Neuronal stem cell (in vitro differentiated cells): ENCODE measurements around the gene TBC1D7.

Experiments used
- DNase-seq: peaks from one replicate; pipeline ENCODE4 v3.0.0-alpha.2; 2013; ENCODE audit warnings: low spot score
- H2AFZ ChIP-seq: one replicate; pipeline ENCODE4 v1.6.1; 2013; ENCODE audit warnings: mild to moderate bottlenecking, low read length, inconsistent platforms
- H2AK5ac ChIP-seq: 2 replicates; pipeline ENCODE4 v1.6.1; 2013; ENCODE audit warnings: low read depth, mild to moderate bottlenecking, inconsistent platforms, low read length, moderate library complexity, mixed read lengths
- H2BK120ac ChIP-seq: 2 replicates; pipeline ENCODE4 v1.6.1; 2013; ENCODE audit warnings: low read depth, mild to moderate bottlenecking, inconsistent platforms, low read length, moderate library complexity, mixed read lengths
- H2BK12ac ChIP-seq: one replicate; pipeline ENCODE4 v1.6.1; 2013; ENCODE audit warnings: low read length, inconsistent platforms
- H2BK15ac ChIP-seq: 2 replicates; pipeline ENCODE4 v1.6.1; 2013; ENCODE audit warnings: mild to moderate bottlenecking, low read length, inconsistent platforms, mixed read lengths
- H2BK5ac ChIP-seq: one replicate; pipeline ENCODE4 v1.6.1; 2013; ENCODE audit warnings: inconsistent platforms, mild to moderate bottlenecking, low read length, moderate library complexity
- H3K14ac ChIP-seq: one replicate; pipeline ENCODE4 v1.6.1; 2013; ENCODE audit warnings: low read length, inconsistent platforms
- H3K18ac ChIP-seq: 2 replicates; pipeline ENCODE4 v1.6.1; 2013; ENCODE audit warnings: low read length, inconsistent platforms
- H3K23ac ChIP-seq: 2 replicates; pipeline ENCODE4 v1.6.1; 2013; ENCODE audit warnings: low read depth, mild to moderate bottlenecking, mixed read lengths, low read length, inconsistent platforms; ENCODE audit not compliant: poor library complexity
- H3K27ac ChIP-seq: replicated peaks from 3 replicates; pipeline ENCODE4 v1.5.1; 2013; ENCODE audit warnings: low read length, inconsistent platforms
- H3K27me3 ChIP-seq, 3 experiments: 2 replicates each; pipeline ENCODE4 v1.6.1; 2013; ENCODE audit warnings: low read length in 3 of 3, mild to moderate bottlenecking in 2 of 3, inconsistent platforms in 1 of 3, low read depth in 1 of 3, mixed read lengths in 1 of 3, moderate library complexity in 1 of 3; ENCODE audit not compliant: control insufficient read depth in 3 of 3, insufficient read depth in 3 of 3
- H3K36me3 ChIP-seq, 2 donors: replicated peaks in 1 of 2; 2 replicates each; pipeline ENCODE4 v1.6.1; 2013; ENCODE audit warnings: low read length in 2 of 2; ENCODE audit not compliant: control insufficient read depth in 2 of 2, insufficient read depth in 2 of 2
- H3K4ac ChIP-seq: 2 replicates; pipeline ENCODE4 v1.6.1; 2013; ENCODE audit warnings: inconsistent platforms, mild to moderate bottlenecking, low read length, moderate library complexity
- H3K4me1 ChIP-seq, 2 donors: 1 replicate in 1 of 2; 2 replicates in 1 of 2; pipeline ENCODE4 v1.6.1; 2013; ENCODE audit warnings: low read length in 2 of 2, low read depth in 1 of 2; ENCODE audit not compliant: control insufficient read depth in 2 of 2, insufficient read depth in 1 of 2
- H3K4me2 ChIP-seq: one replicate; pipeline ENCODE4 v1.6.1; 2013; ENCODE audit warnings: mild to moderate bottlenecking, low read length, inconsistent platforms; ENCODE audit not compliant: insufficient read depth, poor library complexity, severe bottlenecking
- H3K4me3 ChIP-seq, 2 donors: 2 replicates each; pipeline ENCODE4 v1.5.1; 2013; ENCODE audit warnings: low read length in 2 of 2, mild to moderate bottlenecking in 2 of 2, inconsistent platforms in 1 of 2, moderate library complexity in 1 of 2
- H3K79me1 ChIP-seq: one replicate; pipeline ENCODE4 v1.6.1; 2013; ENCODE audit warnings: low read depth, mild to moderate bottlenecking, inconsistent platforms, low read length, moderate library complexity
- H3K9ac ChIP-seq: one replicate; pipeline ENCODE4 v1.6.1; 2013; ENCODE audit warnings: mild to moderate bottlenecking, low read depth, low read length, inconsistent platforms; ENCODE audit not compliant: poor library complexity
- H3K9me3 ChIP-seq, 2 donors: replicated peaks in 1 of 2; 2 replicates each; pipeline versions ENCODE3 to v1.6.1; 2013; ENCODE audit warnings: low read length in 2 of 2, mild to moderate bottlenecking in 2 of 2, inconsistent platforms in 1 of 2, low read depth in 1 of 2, mixed read lengths in 1 of 2, moderate library complexity in 1 of 2; ENCODE audit not compliant: control insufficient read depth in 2 of 2, insufficient read depth in 1 of 2
- H4K8ac ChIP-seq: one replicate; pipeline ENCODE4 v1.6.1; 2013; ENCODE audit warnings: low read depth, mild to moderate bottlenecking, inconsistent platforms, low read length, moderate library complexity
- H4K91ac ChIP-seq: one replicate; pipeline ENCODE4 v1.6.1; 2013; ENCODE audit warnings: low read length, low read depth, mild to moderate bottlenecking, inconsistent platforms; ENCODE audit not compliant: poor library complexity
- WGBS, 2 donors: extraction: QIAGEN DNeasy Blood & Tissue Kit; methylation state at CpG; one replicate each; pipeline ENCODE4 v1.1.7; 2013; ENCODE audit warnings: missing lambda C conversion rate in 2 of 2, mixed read lengths in 1 of 2; ENCODE audit not compliant: insufficient read length in 2 of 2, insufficient replicate concordance in 1 of 2; ENCODE audit errors: extremely low coverage in 2 of 2; 5-methylcytosine and 5-hydroxymethylcytosine counted together

Gene TBC1D7

DNA sequence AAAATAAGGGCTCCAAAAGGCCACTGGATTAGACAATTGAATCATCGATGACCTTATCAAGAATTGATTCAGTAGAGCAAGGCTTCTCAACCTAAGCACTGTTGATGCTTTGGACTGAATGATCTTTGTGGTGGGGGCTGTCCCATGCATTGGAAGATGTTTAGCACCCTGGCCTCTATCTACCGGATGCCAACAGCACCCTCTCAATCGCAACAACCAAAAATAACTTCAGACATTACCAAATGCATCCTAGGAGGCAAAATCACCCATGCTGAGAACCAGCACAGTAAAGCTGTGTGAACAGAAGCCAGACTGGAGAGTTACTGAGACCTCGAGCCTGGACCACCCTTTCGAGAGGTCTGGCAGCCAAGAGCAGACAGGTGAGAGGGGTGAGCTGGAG lies 67.5 kb downstream of the TBC1D7 start:
- no peak overlapping the region for H4K8ac ChIP-seq
- H3K27ac ChIP-seq: no peak overlapping the region
- H2BK5ac ChIP-seq: no peak overlapping the region
- no peak for DNase-seq
- peaks cover 0 to 2% of the 10 kb centered on the region in 2 donors for H3K36me3 ChIP-seq
- WGBS, 2 donors: no CpG with 5 or more reads among the region's 5 CpGs
- H2AFZ ChIP-seq: no peak overlapping the region
- H3K4me3 ChIP-seq: no peak overlapping the region
- no peak overlapping the region for H3K4me2 ChIP-seq
- no peak overlapping the region for H3K9ac ChIP-seq
- peaks cover 0 to 2% (median 0%) of the 10 kb centered on the region in 3 experiments for H3K27me3 ChIP-seq
- H3K4me1 ChIP-seq: peaks cover 0 to 5% of the 10 kb centered on the region in 2 donors
- no peak overlapping the region for H2BK15ac ChIP-seq
- no peak overlapping the region for H3K23ac ChIP-seq
- H2AK5ac ChIP-seq: no peak overlapping the region
- no peaks in the 10 kb centered on the region for H3K9me3 ChIP-seq
- no peak overlapping the region for H2BK120ac ChIP-seq
- H3K79me1 ChIP-seq: no peaks in the 10 kb centered on the region
- no peak overlapping the region for H3K18ac ChIP-seq
- no peak overlapping the region for H3K4ac ChIP-seq
- H2BK12ac ChIP-seq: no peak overlapping the region
- H3K14ac ChIP-seq: no peak overlapping the region
- no peak overlapping the region for H4K91ac ChIP-seq

DNA sequence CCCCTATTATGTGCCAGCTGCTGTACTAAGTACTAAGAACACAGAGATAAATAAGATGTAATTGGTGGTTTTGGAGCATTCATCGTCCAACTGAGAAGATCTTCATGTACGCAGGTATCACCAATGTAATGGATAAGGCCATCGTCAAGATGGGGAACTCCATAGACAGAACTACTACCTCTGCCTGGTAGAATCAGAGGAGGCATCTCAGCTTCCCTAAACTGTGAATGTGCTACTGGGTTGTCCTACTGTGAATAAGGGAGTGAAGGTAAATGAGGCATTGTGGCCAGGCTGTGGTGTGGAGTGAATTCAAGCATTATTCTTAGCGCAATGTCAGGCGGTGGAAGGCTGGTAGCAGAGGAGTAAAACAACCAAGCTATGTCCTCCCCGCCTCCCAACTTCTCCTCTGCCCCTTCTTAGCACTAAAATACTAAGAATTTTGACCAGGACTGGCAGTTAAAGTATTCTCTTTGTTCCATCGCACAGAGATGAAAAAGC lies 68.2 kb downstream of the TBC1D7 start:
- no peaks in the 10 kb centered on the region for H3K79me1 ChIP-seq
- WGBS, 2 donors: no CpG with 5 or more reads among the region's 7 CpGs
- no peak overlapping the region for H4K8ac ChIP-seq
- H3K4ac ChIP-seq: no peak overlapping the region
- no peak overlapping the region for H3K14ac ChIP-seq
- H3K9ac ChIP-seq: no peak overlapping the region
- H4K91ac ChIP-seq: no peak overlapping the region
- H3K27me3 ChIP-seq: peaks cover 0 to 2% (median 0%) of the 10 kb centered on the region in 3 experiments
- no peaks in the 10 kb centered on the region for H3K36me3 ChIP-seq
- no peak overlapping the region for H2AFZ ChIP-seq
- peak overlapping the region; percentile 26 for H3K4me2 ChIP-seq
- no peak overlapping the region for H2BK120ac ChIP-seq
- no peak for DNase-seq
- H2BK12ac ChIP-seq: no peak overlapping the region
- H3K9me3 ChIP-seq: no peaks in the 10 kb centered on the region
- no peak overlapping the region for H3K27ac ChIP-seq
- no peak overlapping the region for H2BK15ac ChIP-seq
- no peak overlapping the region for H2BK5ac ChIP-seq
- no peak overlapping the region for H3K23ac ChIP-seq
- H3K18ac ChIP-seq: no peak overlapping the region
- no peak overlapping the region for H2AK5ac ChIP-seq
- peaks cover 0 to 5% of the 10 kb centered on the region in 2 donors for H3K4me1 ChIP-seq
- H3K4me3 ChIP-seq: no peak overlapping the region

DNA sequence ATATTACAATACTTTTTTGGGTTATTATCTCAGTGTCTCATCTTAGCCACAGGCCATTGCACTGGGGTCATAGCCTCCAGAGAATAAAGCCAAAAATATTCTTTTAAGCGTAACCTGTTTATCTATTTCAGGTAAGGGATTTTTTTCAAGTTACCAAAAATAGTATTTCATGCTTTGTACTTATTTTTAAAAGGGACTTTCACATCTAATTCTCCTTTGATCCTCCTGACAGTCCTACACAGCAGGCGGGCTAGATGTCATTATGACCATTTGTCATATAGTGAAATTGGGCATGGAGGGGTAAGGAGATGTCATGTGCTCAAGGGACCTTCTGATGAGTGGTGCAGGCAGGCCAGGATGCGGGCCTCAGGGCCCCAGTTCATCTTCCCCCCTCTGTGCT lies 68.9 kb downstream of the TBC1D7 start:
- Histone ChIP-seq H3K9me3 (no peaks in the 10 kb centered on the region), H3K4ac (no peak overlapping the region), H3K18ac (no peak overlapping the region), H2BK12ac (no peak overlapping the region), H2AFZ (no peak overlapping the region), H2BK120ac (no peak overlapping the region), H3K14ac (no peak overlapping the region), H3K4me3 (no peak overlapping the region), H3K4me1 (peaks cover 0 to 5% of the 10 kb centered on the region in 2 donors), H3K27me3 (peaks cover 0 to 2% (median 0%) of the 10 kb centered on the region in 3 experiments), H2BK15ac (no peak overlapping the region), H2BK5ac (no peak overlapping the region), H3K23ac (no peak overlapping the region), H3K27ac (no peak overlapping the region), H3K36me3 (no peaks in the 10 kb centered on the region), H3K4me2 (no peak overlapping the region), H3K9ac (no peak overlapping the region), H3K79me1 (no peaks in the 10 kb centered on the region), H2AK5ac (no peak overlapping the region), H4K8ac (no peak overlapping the region), H4K91ac (no peak overlapping the region)
- no CpG with 5 or more reads among the region's 3 CpGs for WGBS, 2 donors
- no peak for DNase-seq

DNA sequence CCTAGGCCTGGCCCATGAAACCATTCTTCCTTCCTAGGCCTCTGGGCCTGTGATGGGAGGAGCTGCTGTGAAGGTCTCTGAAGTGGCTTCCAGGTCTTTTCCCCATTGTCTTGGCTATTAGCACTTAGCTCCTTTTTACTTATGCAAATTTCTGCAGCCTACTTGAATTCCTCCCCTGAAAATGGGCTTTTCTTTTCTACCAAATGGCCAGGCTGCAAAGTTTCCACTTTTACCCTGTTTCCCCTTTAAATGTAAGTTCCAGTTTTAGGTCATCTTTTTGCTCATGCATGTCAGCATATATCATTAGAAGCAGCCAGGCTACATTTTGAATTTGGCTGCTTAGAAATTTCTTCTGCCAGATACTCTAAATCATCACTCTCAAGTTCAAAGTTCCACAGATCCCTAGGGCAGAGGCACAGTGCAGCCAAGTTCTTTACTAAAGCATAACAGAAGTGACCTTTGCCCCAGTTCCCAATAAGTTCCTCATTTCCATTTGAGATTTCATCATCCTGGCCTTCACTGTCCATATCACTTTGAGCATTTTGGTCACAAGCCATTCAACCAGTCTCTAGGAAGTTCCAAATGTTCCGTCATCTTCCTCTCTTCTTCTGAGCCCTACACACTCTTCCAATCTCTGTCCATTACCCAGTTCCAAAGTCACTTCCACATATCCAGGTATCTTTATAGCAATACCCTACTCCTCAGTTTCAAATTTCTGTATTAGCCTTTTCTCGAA lies 71.9 kb downstream of the TBC1D7 start:
- H3K9me3 ChIP-seq: no peaks in the 10 kb centered on the region
- H3K18ac ChIP-seq: no peak overlapping the region
- H3K4me1 ChIP-seq: peaks cover 0 to 5% of the 10 kb centered on the region in 2 donors
- H3K4ac ChIP-seq: no peak overlapping the region
- no peak for DNase-seq
- no peak overlapping the region for H3K27ac ChIP-seq
- H2BK15ac ChIP-seq: no peak overlapping the region
- WGBS, 2 donors: no CpG with 5 or more reads among the region's 2 CpGs
- H2BK12ac ChIP-seq: no peak overlapping the region
- H3K4me3 ChIP-seq: no peak overlapping the region
- no peak overlapping the region for H4K8ac ChIP-seq
- H2BK5ac ChIP-seq: no peak overlapping the region
- H3K9ac ChIP-seq: no peak overlapping the region
- no peak overlapping the region for H3K14ac ChIP-seq
- no peaks in the 10 kb centered on the region for H3K36me3 ChIP-seq
- H2AFZ ChIP-seq: no peak overlapping the region
- no peak overlapping the region for H4K91ac ChIP-seq
- H2AK5ac ChIP-seq: no peak overlapping the region
- no peaks in the 10 kb centered on the region for H3K79me1 ChIP-seq
- no peak overlapping the region for H3K23ac ChIP-seq
- no peak overlapping the region for H2BK120ac ChIP-seq
- H3K4me2 ChIP-seq: no peak overlapping the region
- peaks cover 0 to 6% (median 0%) of the 10 kb centered on the region in 3 experiments for H3K27me3 ChIP-seq
